B cell (primary cell): Measurements from ENCODE around the gene DDRGK1. TPM values are rescaled to one million over a fixed set of nuclear protein-coding genes. Genes with fewer than 3 reads are reported as not detected.

ENCODE experiments used
- ATAC-seq: fragments of 200-7000 bp; cut with Tn5 transposase; one replicate; pipeline ENCODE4 v1.10.0; 2021; ENCODE audit warnings: low read depth, mild to moderate bottlenecking, moderate number of reproducible peaks, moderate library complexity
- CTCF ChIA-PET: fragments of 350-600 bp; sonication (Branson Sonifier 250); formaldehyde crosslinking; loops from one replicate; lab custom pipeline; 2021; ENCODE audit warnings: antibody characterized with exemption, inconsistent platforms; lab: Charles Lee
- POLR2A ChIA-PET: fragments of 350-600 bp; sonication (Branson Sonifier 250); formaldehyde crosslinking; loops from one replicate; lab custom pipeline; 2021; ENCODE audit warnings: antibody characterized with exemption; lab: Charles Lee
- DNase-seq: peaks from one replicate; pipeline ENCODE4 v3.0.0; 2013
- H2AFZ ChIP-seq: 2 replicates; pipeline ENCODE4 v1.6.1; 2012; ENCODE audit warnings: mild to moderate bottlenecking, low read depth, low read length; ENCODE audit not compliant: insufficient read depth, poor library complexity, severe bottlenecking
- H3K27ac ChIP-seq, 2 donors: 1 replicate in 1 of 2; 2 replicates in 1 of 2; pipeline ENCODE4 v1.5.1; 2012 to 2013; ENCODE audit warnings: low read length in 2 of 2, mild to moderate bottlenecking in 2 of 2, moderate library complexity in 1 of 2
- H3K27me3 ChIP-seq, 4 experiments: fragments of 200-600 bp in 1 of 4; sonication (generic) in 1 of 4; replicated peaks in 1 of 4; 1 replicate in 2 of 4; 2 replicates in 2 of 4; pipeline versions ENCODE4 v1.6.1 to v1.7.0; 2013 to 2016; ENCODE audit warnings: low read length in 3 of 4, mild to moderate bottlenecking in 2 of 4, mixed read lengths in 1 of 4, moderate library complexity in 1 of 4; ENCODE audit not compliant: insufficient read depth in 4 of 4, control insufficient read depth in 3 of 4; ENCODE audit errors: control extremely low read depth in 1 of 4
- H3K36me3 ChIP-seq, 2 experiments: replicated peaks in 1 of 2; 1 replicate in 1 of 2; 2 replicates in 1 of 2; pipeline versions ENCODE4 v1.6.1 to v1.7.1; 2013; ENCODE audit warnings: low read length in 1 of 2; ENCODE audit not compliant: insufficient read depth in 2 of 2, control insufficient read depth in 1 of 2; ENCODE audit errors: control extremely low read depth in 1 of 2, extremely low read depth in 1 of 2
- H3K4me1 ChIP-seq, 2 donors: fragments of 200-600 bp in 1 of 2; sonication (generic) in 1 of 2; 1 replicate in 1 of 2; 2 replicates in 1 of 2; pipeline versions ENCODE4 v1.5.1 to v1.6.1; 2013 to 2017; ENCODE audit warnings: low read length in 2 of 2; ENCODE audit not compliant: control insufficient read depth in 2 of 2, insufficient read depth in 2 of 2
- H3K4me2 ChIP-seq: replicated peaks from 2 replicates; pipeline ENCODE3; 2012; ENCODE audit warnings: mild to moderate bottlenecking, low read depth, low read length; ENCODE audit not compliant: poor library complexity, severe bottlenecking
- H3K4me3 ChIP-seq, 5 experiments: fragments of 200-600 bp in 1 of 5; sonication (generic) in 1 of 5; 1 replicate in 3 of 5; 2 replicates in 2 of 5; pipeline versions ENCODE4 v1.5.1 to v1.7.0; 2011 to 2016; ENCODE audit warnings: low read length in 4 of 5, mild to moderate bottlenecking in 4 of 5, low read depth in 2 of 5, control low read depth in 1 of 5, moderate library complexity in 1 of 5; ENCODE audit not compliant: insufficient read depth in 1 of 5; ENCODE audit errors: control extremely low read depth in 1 of 5, extremely low read depth in 1 of 5
- H3K79me2 ChIP-seq: fragments of 200-600 bp; sonication (generic); one replicate; pipeline ENCODE4 v1.6.0; 2016; ENCODE audit warnings: low read length; ENCODE audit not compliant: control insufficient read depth, insufficient read depth
- H3K9ac ChIP-seq: fragments of 200-600 bp; sonication (generic); 2 replicates; pipeline ENCODE4 v1.6.1; 2017; ENCODE audit warnings: mild to moderate bottlenecking, low read length, moderate library complexity
- H3K9me3 ChIP-seq, 3 donors: one replicate each; pipeline versions ENCODE4 v1.6.1 to v1.7.1; 2013; ENCODE audit warnings: low read length in 2 of 3; ENCODE audit not compliant: control insufficient read depth in 2 of 3, insufficient read depth in 1 of 3; ENCODE audit errors: control extremely low read depth in 1 of 3
- H4K20me1 ChIP-seq: 2 replicates; pipeline ENCODE4 v1.6.0; 2012; ENCODE audit warnings: mild to moderate bottlenecking, low read length; ENCODE audit not compliant: insufficient read depth, control insufficient read depth, poor library complexity, severe bottlenecking
- H3K27ac Mint-ChIP-seq: one replicate; pipeline ENCODE4 v1.8.0; 2021; ENCODE audit warnings: mixed read lengths
- H3K27me3 Mint-ChIP-seq: one replicate; pipeline ENCODE4 v1.8.0; 2021; ENCODE audit warnings: mixed read lengths
- H3K4me1 Mint-ChIP-seq: one replicate; pipeline ENCODE4 v1.8.0; 2021; ENCODE audit warnings: mixed read lengths
- H3K4me3 Mint-ChIP-seq: one replicate; pipeline ENCODE4 v1.8.0; 2021; ENCODE audit warnings: mixed read lengths
- H3K9me3 Mint-ChIP-seq: one replicate; pipeline ENCODE4 v1.8.0; 2022; ENCODE audit warnings: mixed read lengths; ENCODE audit not compliant: insufficient read depth
- EZH2 ChIP-seq: IDR thresholded peaks from 2 replicates; pipeline ENCODE4 v1.6.1; 2012; ENCODE audit warnings: borderline replicate concordance, low read depth, mild to moderate bottlenecking, moderate library complexity, low read length; ENCODE audit not compliant: insufficient read depth, poor library complexity, severe bottlenecking
- WGBS: methylation state at CpG from one replicate; pipeline ENCODE4 v1.1.5; 2013; ENCODE audit warnings: missing lambda C conversion rate; ENCODE audit not compliant: insufficient coverage; 5-methylcytosine and 5-hydroxymethylcytosine counted together
- intact Hi-C: fragments of 100-400 bp; cut with micrococcal nuclease; formaldehyde crosslinking; loops from one replicate; pipeline ENCODE4 v1.10.0; 2022
- polyA plus RNA-seq: library from polyadenylated mRNA; depleted of rRNA; stranded (reverse); fragments of >200 nt; gene quantifications from 2 replicates; pipeline ENCODE4 v1.2.3, GENCODE V29; 2012
- total RNA-seq, 2 donors: library from RNA; stranded (reverse); fragments of 120-200 nt in 1 of 2; gene quantifications; 1 replicate in 1 of 2; 2 replicates in 1 of 2; pipeline versions ENCODE4 v1.2.3 to v1.2.4, GENCODE V29; 2013 to 2022
- TF ChIP-seq, protein P1 (sequence below): fragments of 200-600 bp; IDR thresholded peaks from one replicate; pipeline ENCODE4 v1.8.0; 2022; ENCODE audit warnings: antibody characterized with exemption, mild to moderate bottlenecking

The DDRGK1 gene
- total and polyA plus RNA-seq, 2 donors (not counting 1 experiment from before 2014, with no cell fraction given): 35.6 to 51.9 TPM

DNA sequence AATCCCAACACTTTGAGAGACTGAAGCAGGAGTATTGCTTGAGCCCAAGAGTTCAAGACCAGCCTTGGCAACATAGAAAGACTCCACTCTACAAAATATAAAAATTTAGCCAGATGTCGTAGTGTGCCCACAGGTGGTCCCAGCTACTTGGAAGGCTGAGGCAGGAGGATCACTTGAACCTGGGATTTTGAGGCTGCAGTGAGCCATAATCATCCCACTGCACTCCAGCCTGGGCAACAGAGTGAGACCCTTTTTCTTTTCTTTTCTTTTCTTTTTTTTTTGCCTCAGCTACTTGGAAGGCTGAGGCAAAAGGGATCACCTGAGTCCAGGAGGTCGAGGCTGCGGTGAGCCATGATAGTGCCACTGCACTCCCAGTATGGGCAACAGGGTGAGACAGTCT lies 62.7 kb downstream of the DDRGK1 start:
- Mint-ChIP-seq H3K9me3 (no peaks in the 10 kb centered on the region), H3K4me3 (no peak overlapping the region), H3K27ac (no peak overlapping the region), H3K27me3 (no peaks in the 10 kb centered on the region), H3K4me1 (peaks cover 3% of the 10 kb centered on the region)
- Histone ChIP-seq H3K4me2 (no peak overlapping the region), H3K4me1 (no peaks in the 10 kb centered on the region), H3K9me3 (peaks cover 0 to 4% (median 0%) of the 10 kb centered on the region in 3 donors), H4K20me1 (peaks cover 52% of the 10 kb centered on the region), H3K9ac (no peak overlapping the region), H3K27ac (no peak overlapping the region), H3K27me3 (no peaks in the 10 kb centered on the region), H3K4me3 (no peak overlapping the region), H2AFZ (no peak overlapping the region), H3K36me3 (peaks cover 4 to 11% of the 10 kb centered on the region in 2 experiments), H3K79me2 (peaks cover 73% of the 10 kb centered on the region)
- intact Hi-C loops: no loop called here
- ChIA-PET CTCF (no interaction called here), POLR2A (no interaction called here)
- TF ChIP-seq, protein P1, sequence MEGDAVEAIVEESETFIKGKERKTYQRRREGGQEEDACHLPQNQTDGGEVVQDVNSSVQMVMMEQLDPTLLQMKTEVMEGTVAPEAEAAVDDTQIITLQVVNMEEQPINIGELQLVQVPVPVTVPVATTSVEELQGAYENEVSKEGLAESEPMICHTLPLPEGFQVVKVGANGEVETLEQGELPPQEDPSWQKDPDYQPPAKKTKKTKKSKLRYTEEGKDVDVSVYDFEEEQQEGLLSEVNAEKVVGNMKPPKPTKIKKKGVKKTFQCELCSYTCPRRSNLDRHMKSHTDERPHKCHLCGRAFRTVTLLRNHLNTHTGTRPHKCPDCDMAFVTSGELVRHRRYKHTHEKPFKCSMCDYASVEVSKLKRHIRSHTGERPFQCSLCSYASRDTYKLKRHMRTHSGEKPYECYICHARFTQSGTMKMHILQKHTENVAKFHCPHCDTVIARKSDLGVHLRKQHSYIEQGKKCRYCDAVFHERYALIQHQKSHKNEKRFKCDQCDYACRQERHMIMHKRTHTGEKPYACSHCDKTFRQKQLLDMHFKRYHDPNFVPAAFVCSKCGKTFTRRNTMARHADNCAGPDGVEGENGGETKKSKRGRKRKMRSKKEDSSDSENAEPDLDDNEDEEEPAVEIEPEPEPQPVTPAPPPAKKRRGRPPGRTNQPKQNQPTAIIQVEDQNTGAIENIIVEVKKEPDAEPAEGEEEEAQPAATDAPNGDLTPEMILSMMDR: no peak
- TF ChIP-seq EZH2: no peak
- WGBS: 100% methylated on average over 1 of the region's 3 CpGs
- ATAC-seq (no peak), DNase-seq (no peak)

Other genes with a start within 250 kb of the DDRGK1 start
- 2.5 and 2.7 TPM in 2 replicates for gene GNRH2, start 161.1 kb downstream of the DDRGK1 start, total RNA-seq
- not detected in 2 replicates for gene GNRH2, start 161.1 kb downstream of the DDRGK1 start, polyA plus RNA-seq
- gene MRPS26, start 158.6 kb downstream of the DDRGK1 start, total RNA-seq: 33.3 and 35.9 TPM in 2 replicates
- gene MRPS26, start 158.6 kb downstream of the DDRGK1 start, polyA plus RNA-seq: 27.3 and 37.5 TPM in 2 replicates
- 1.4 and 1.7 TPM in 2 replicates for gene OXT, start 133.1 kb downstream of the DDRGK1 start, total RNA-seq
- 1.0 TPM in 1 of 2 replicates, not detected in the other for gene OXT, start 133.1 kb downstream of the DDRGK1 start, polyA plus RNA-seq
- gene AVP, start 120.0 kb downstream of the DDRGK1 start, total RNA-seq: 4.5 and 7.0 TPM in 2 replicates
- not detected in 2 replicates for gene AVP, start 120.0 kb downstream of the DDRGK1 start, polyA plus RNA-seq
- 19.3 and 20.3 TPM in 2 replicates for gene FASTKD5, start 44.8 kb downstream of the DDRGK1 start, total RNA-seq
- gene FASTKD5, start 44.8 kb downstream of the DDRGK1 start, polyA plus RNA-seq: 12.2 and 24.4 TPM in 2 replicates
- 9.2 and 10.2 TPM in 2 replicates for gene UBOX5, start 44.8 kb downstream of the DDRGK1 start, total RNA-seq
- gene UBOX5, start 44.8 kb downstream of the DDRGK1 start, polyA plus RNA-seq: 4.1 and 6.6 TPM in 2 replicates
- gene LZTS3, start 31.1 kb downstream of the DDRGK1 start, total RNA-seq: 5.1 and 6.4 TPM in 2 replicates
- 2.3 and 12.7 TPM in 2 replicates for gene LZTS3, start 31.1 kb downstream of the DDRGK1 start, polyA plus RNA-seq
- gene ITPA, start 4.8 kb upstream of the DDRGK1 start, total RNA-seq: 55.5 TPM in 2 replicates
- gene ITPA, start 4.8 kb upstream of the DDRGK1 start, polyA plus RNA-seq: 51.9 and 65.6 TPM in 2 replicates
- gene SLC4A11, start 34.5 kb upstream of the DDRGK1 start, total RNA-seq: 1.6 and 2.7 TPM in 2 replicates
- gene SLC4A11, start 34.5 kb upstream of the DDRGK1 start, polyA plus RNA-seq: 0.79 and 0.85 TPM in 2 replicates
- 7.6 and 7.7 TPM in 2 replicates for gene DNAAF9, start 203.0 kb upstream of the DDRGK1 start, total RNA-seq
- gene DNAAF9, start 203.0 kb upstream of the DDRGK1 start, polyA plus RNA-seq: 2.6 and 2.7 TPM in 2 replicates